Activated T-cell treated with anti-CD3 and anti-CD28 coated beads, Interleukin-2, amount 50 U/mL, for 1 hour (primary cell): ENCODE data around the gene GPC6.

Source experiments
- DNase-seq: peaks from one replicate; pipeline ENCODE4 v3.0.0-alpha.2; 2020

The GPC6 gene

GRCh38 chr13:94400874-94401273 lies 1174.3 kb downstream of the GPC6 start:
- DNase-seq = no peak

GRCh38 chr13:94408314-94409036 lies 1181.9 kb downstream of the GPC6 start:
- no peak for DNase-seq

GRCh38 chr13:94411747-94412146 lies 1185.1 kb downstream of the GPC6 start:
- DNase-seq = no peak

GRCh38 chr13:94412870-94413597 lies 1186.4 kb downstream of the GPC6 start:
- no peak for DNase-seq

- no peak for DNase-seq
Observed at GRCh38 chr13:94413598-94413944, 1187.0 kb downstream of the GPC6 start.

GRCh38 chr13:94414141-94414540 lies 1187.5 kb downstream of the GPC6 start:
- DNase-seq = no peak

- DNase-seq = no peak
Observed at GRCh38 chr13:94414708-94415107, 1188.1 kb downstream of the GPC6 start.

GRCh38 chr13:94415500-94416237 lies 1189.1 kb downstream of the GPC6 start:
- no peak for DNase-seq

- no peak for DNase-seq
Observed at GRCh38 chr13:94416454-94417080, 1190.0 kb downstream of the GPC6 start.

GRCh38 chr13:94417294-94417693 lies 1190.7 kb downstream of the GPC6 start:
- no peak for DNase-seq

- no peak for DNase-seq
Observed at GRCh38 chr13:94419304-94419924, 1192.8 kb downstream of the GPC6 start.

- DNase-seq = no peak
Observed at GRCh38 chr13:94419925-94420305, 1193.3 kb downstream of the GPC6 start.

- DNase-seq = no peak
Observed at GRCh38 chr13:94427313-94427953, 1200.8 kb downstream of the GPC6 start.

GRCh38 chr13:94431574-94431973 lies 1205.0 kb downstream of the GPC6 start:
- no peak for DNase-seq

- no peak for DNase-seq
Observed at GRCh38 chr13:94431987-94432386, 1205.4 kb downstream of the GPC6 start.

GRCh38 chr13:94433055-94433961 lies 1206.7 kb downstream of the GPC6 start:
- no peak for DNase-seq

GRCh38 chr13:94435604-94436226 lies 1209.1 kb downstream of the GPC6 start:
- DNase-seq = no peak

GRCh38 chr13:94444826-94445225 lies 1218.2 kb downstream of the GPC6 start:
- no peak for DNase-seq

GRCh38 chr13:94454334-94454733 lies 1227.7 kb downstream of the GPC6 start:
- DNase-seq = no peak

GRCh38 chr13:94454906-94455305 lies 1228.3 kb downstream of the GPC6 start:
- DNase-seq = no peak

GRCh38 chr13:94455414-94455813 lies 1228.8 kb downstream of the GPC6 start:
- no peak for DNase-seq
